ENCODE measurements around the gene BATF3.
"Not testable (repeated sequence)": the region's sequence is repeated elsewhere in the genome, so short reads cannot be mapped to it uniquely, and the experiment has no call there.

Gene BATF3

GRCh38 chr1:212721388-212722247 is 22.0 kb upstream of the BATF3 start:
- H3K9me3 ChIP-seq: 0 out of 2 replicates have a peak, but pooled peaks cover 2% of the 10 kb centered on the region
- in situ Hi-C loops (cut with MboI; ENCODE audit: low sequenced_read_pairs): no loop called here
- H3K4me1 ChIP-seq: no peaks in the 10 kb centered on the region
- no peaks in the 10 kb centered on the region for H3K36me3 ChIP-seq (replicated peaks)
- no peak overlapping the region for H3K4me3 ChIP-seq
- no peaks in the 10 kb centered on the region for H3K27me3 ChIP-seq (ENCODE audit: low read depth)
- no peak for DNase-seq (ENCODE audit: low spot score in 2 of 2)

- H3K27me3 ChIP-seq (ENCODE audit: low read depth): no peaks in the 10 kb centered on the region
- H3K36me3 ChIP-seq (replicated peaks): no peaks in the 10 kb centered on the region
- H3K9me3 ChIP-seq: 0 out of 2 replicates have a peak, but pooled peaks cover 2% of the 10 kb centered on the region
- no peaks in the 10 kb centered on the region for H3K4me1 ChIP-seq
- in situ Hi-C loops (cut with MboI; ENCODE audit: low sequenced_read_pairs): no loop called here
- DNase-seq (ENCODE audit: low spot score in 2 of 2): no peak
- H3K4me3 ChIP-seq: no peak overlapping the region
These were observed 20.0 kb upstream of the BATF3 start for GRCh38 chr1:212719633-212720032.

GRCh38 chr1:212718499-212718898 is 18.9 kb upstream of the BATF3 start:
- Histone ChIP-seq H3K9me3 (0 out of 2 replicates have a peak, but pooled peaks cover 2% of the 10 kb centered on the region), H3K36me3 (replicated peaks) (no peaks in the 10 kb centered on the region), H3K4me1 (no peaks in the 10 kb centered on the region), H3K4me3 (no peak overlapping the region), H3K27me3 (ENCODE audit: low read depth) (no peaks in the 10 kb centered on the region)
- in situ Hi-C loops (cut with MboI; ENCODE audit: low sequenced_read_pairs): no loop called here
- DNase-seq (ENCODE audit: low spot score in 2 of 2): no peak

GRCh38 chr1:212716161-212716560 is 16.5 kb upstream of the BATF3 start:
- in situ Hi-C loops (cut with MboI; ENCODE audit: low sequenced_read_pairs): no loop called here
- Histone ChIP-seq H3K9me3 (0 out of 2 replicates have a peak, but pooled peaks cover 2% of the 10 kb centered on the region), H3K4me3 (no peak overlapping the region), H3K27me3 (ENCODE audit: low read depth) (no peaks in the 10 kb centered on the region), H3K36me3 (replicated peaks) (no peaks in the 10 kb centered on the region), H3K4me1 (peaks cover 3% of the 10 kb centered on the region)
- DNase-seq (ENCODE audit: low spot score in 2 of 2): no peak

GRCh38 chr1:212713465-212714136 is 14.0 kb upstream of the BATF3 start:
- Histone ChIP-seq H3K4me1 (peaks cover 3% of the 10 kb centered on the region), H3K4me3 (no peak overlapping the region), H3K9me3 (no peaks in the 10 kb centered on the region), H3K27me3 (ENCODE audit: low read depth) (no peaks in the 10 kb centered on the region), H3K36me3 (replicated peaks) (no peaks in the 10 kb centered on the region)
- in situ Hi-C loops (cut with MboI; ENCODE audit: low sequenced_read_pairs): no loop called here
- DNase-seq (ENCODE audit: low spot score in 2 of 2): no peak

- H3K4me3 ChIP-seq: no peak overlapping the region
- in situ Hi-C loops (cut with MboI; ENCODE audit: low sequenced_read_pairs): no loop called here
- no peaks in the 10 kb centered on the region for H3K27me3 ChIP-seq (ENCODE audit: low read depth)
- no peaks in the 10 kb centered on the region for H3K36me3 ChIP-seq (replicated peaks)
- DNase-seq (ENCODE audit: low spot score in 2 of 2): peak; percentile 25 to 42
- H3K9me3 ChIP-seq: no peaks in the 10 kb centered on the region
- H3K4me1 ChIP-seq: peaks cover 3% of the 10 kb centered on the region
These were observed 13.0 kb upstream of the BATF3 start for GRCh38 chr1:212712451-212713303.

GRCh38 chr1:212711974-212712373 is 12.3 kb upstream of the BATF3 start:
- in situ Hi-C loops (cut with MboI; ENCODE audit: low sequenced_read_pairs); H3K27me3 ChIP-seq (ENCODE audit: low read depth); H3K9me3 ChIP-seq; DNase-seq (ENCODE audit: low spot score in 2 of 2); H3K36me3 ChIP-seq (replicated peaks); H3K4me1 ChIP-seq; H3K4me3 ChIP-seq: not testable (repeated sequence)

GRCh38 chr1:212710566-212710965 is 10.9 kb upstream of the BATF3 start:
- Histone ChIP-seq H3K36me3 (replicated peaks) (no peaks in the 10 kb centered on the region), H3K9me3 (no peaks in the 10 kb centered on the region)
- in situ Hi-C loops (cut with MboI; ENCODE audit: low sequenced_read_pairs): no loop called here

GRCh38 chr1:212703991-212704564 is 4.4 kb upstream of the BATF3 start:
- DNase-seq (ENCODE audit: low spot score in 2 of 2): no peak
- H3K9me3 ChIP-seq: no peaks in the 10 kb centered on the region
- peaks cover 4% of the 10 kb centered on the region for H3K4me1 ChIP-seq
- no peak overlapping the region for H3K4me3 ChIP-seq
- H3K36me3 ChIP-seq (replicated peaks): no peaks in the 10 kb centered on the region
- H3K27me3 ChIP-seq (ENCODE audit: low read depth): peaks cover 21% of the 10 kb centered on the region
- in situ Hi-C loops (cut with MboI; ENCODE audit: low sequenced_read_pairs): no loop called here

More at GRCh38 chr1:212710566-212710965, 10.9 kb upstream of the BATF3 start:
- no peaks in the 10 kb centered on the region for H3K27me3 ChIP-seq (ENCODE audit: low read depth)
- DNase-seq (ENCODE audit: low spot score in 2 of 2): no peak
- no peak overlapping the region for H3K4me3 ChIP-seq
- peaks cover 3% of the 10 kb centered on the region for H3K4me1 ChIP-seq

- no peak for DNase-seq (ENCODE audit: low spot score in 2 of 2)
- no peaks in the 10 kb centered on the region for H3K36me3 ChIP-seq (replicated peaks)
- in situ Hi-C loops (cut with MboI; ENCODE audit: low sequenced_read_pairs): no loop called here
- H3K4me1 ChIP-seq: peaks cover 9% of the 10 kb centered on the region
- no peaks in the 10 kb centered on the region for H3K9me3 ChIP-seq
- no peak overlapping the region for H3K4me3 ChIP-seq
- peaks cover 21% of the 10 kb centered on the region for H3K27me3 ChIP-seq (ENCODE audit: low read depth)
These were observed 3.0 kb upstream of the BATF3 start for GRCh38 chr1:212702672-212703071.

GRCh38 chr1:212701910-212702309 is 2.3 kb upstream of the BATF3 start:
- no peak for DNase-seq (ENCODE audit: low spot score in 2 of 2)
- no peaks in the 10 kb centered on the region for H3K36me3 ChIP-seq (replicated peaks)
- in situ Hi-C loops (cut with MboI; ENCODE audit: low sequenced_read_pairs): no loop called here
- peaks cover 21% of the 10 kb centered on the region for H3K27me3 ChIP-seq (ENCODE audit: low read depth)
- H3K4me3 ChIP-seq: no peak overlapping the region
- H3K4me1 ChIP-seq: peaks cover 9% of the 10 kb centered on the region
- H3K9me3 ChIP-seq: no peaks in the 10 kb centered on the region

GRCh38 chr1:212700892-212701819 is 1.5 kb upstream of the BATF3 start:
- no peaks in the 10 kb centered on the region for H3K9me3 ChIP-seq
- H3K4me3 ChIP-seq: peak overlapping the region; percentile 38
- no peaks in the 10 kb centered on the region for H3K36me3 ChIP-seq (replicated peaks)
- peaks cover 9% of the 10 kb centered on the region for H3K4me1 ChIP-seq
- H3K27me3 ChIP-seq (ENCODE audit: low read depth): peaks cover 21% of the 10 kb centered on the region
- DNase-seq (ENCODE audit: low spot score in 2 of 2): peak; percentile 41 to 70
- in situ Hi-C loops (cut with MboI; ENCODE audit: low sequenced_read_pairs): no loop called here

Measured in HAP-1 (cell line).